Measurements from ENCODE around the gene PLCL2.

- TF ChIP-seq CTCF (IDR thresholded peaks at IDR 0.05; ENCODE audit: insufficient read depth, low read length, poor library complexity, severe bottlenecking): no peak
- TF ChIP-seq EZH2phosphoT487 (conservative IDR thresholded peaks at IDR 0.05; ENCODE audit: low read length): no peak
Observed at GRCh38 chr3:16849229-16849628, 35.5 kb upstream of the PLCL2 start.

Measured in SU-DHL-6 (cell line).